GM08714 (cell line): ENCODE measurements around the gene RRP1B.

ENCODE experiments used
- H3K4me3 ChIP-seq: fragments of 200-500 bp; sonication (Bioruptor generic); 2 replicates; pipeline ENCODE4 v1.5.1; 2014; ENCODE audit warnings: mild to moderate bottlenecking, low read length, inconsistent platforms
- ZNF274 ChIP-seq: IDR thresholded peaks from 2 replicates; pipeline ENCODE4 v1.6.1; 2012; ENCODE audit warnings: mild to moderate bottlenecking, low read depth, low read length

The RRP1B gene

GRCh38 chr21:43681650-43682049 lies 22.3 kb downstream of the RRP1B start:
- no peak for TF ChIP-seq ZNF274
- no peak overlapping the region for H3K4me3 ChIP-seq

GRCh38 chr21:43684424-43684823 lies 25.1 kb downstream of the RRP1B start:
- no peak for TF ChIP-seq ZNF274
- H3K4me3 ChIP-seq, result no peak overlapping the region

GRCh38 chr21:43686811-43687565 lies 27.6 kb downstream of the RRP1B start:
- TF ChIP-seq ZNF274, result no peak
- no peak overlapping the region for H3K4me3 ChIP-seq

- no peak overlapping the region for H3K4me3 ChIP-seq
- no peak for TF ChIP-seq ZNF274
Measured at GRCh38 chr21:43687566-43688399, 28.4 kb downstream of the RRP1B start.

- no peak for TF ChIP-seq ZNF274
- H3K4me3 ChIP-seq, result no peak overlapping the region
Measured at GRCh38 chr21:43688906-43689305, 29.5 kb downstream of the RRP1B start.

GRCh38 chr21:43689556-43690337 lies 30.4 kb downstream of the RRP1B start:
- TF ChIP-seq ZNF274, result no peak

GRCh38 chr21:43690346-43690745 lies 31.0 kb downstream of the RRP1B start:
- no peak for TF ChIP-seq ZNF274
- H3K4me3 ChIP-seq, result no peak overlapping the region

More at GRCh38 chr21:43689556-43690337, 30.4 kb downstream of the RRP1B start:
- H3K4me3 ChIP-seq, result no peak overlapping the region

- no peak overlapping the region for H3K4me3 ChIP-seq
- TF ChIP-seq ZNF274, result no peak
Measured at GRCh38 chr21:43691086-43691795, 31.9 kb downstream of the RRP1B start.

GRCh38 chr21:43691801-43692200 lies 32.4 kb downstream of the RRP1B start:
- TF ChIP-seq ZNF274, result no peak
- no peak overlapping the region for H3K4me3 ChIP-seq

GRCh38 chr21:43692949-43693348 lies 33.6 kb downstream of the RRP1B start:
- no peak for TF ChIP-seq ZNF274
- no peak overlapping the region for H3K4me3 ChIP-seq

GRCh38 chr21:43693981-43694380 lies 34.6 kb downstream of the RRP1B start:
- no peak overlapping the region for H3K4me3 ChIP-seq
- TF ChIP-seq ZNF274, result no peak

GRCh38 chr21:43694437-43695079 lies 35.2 kb downstream of the RRP1B start:
- TF ChIP-seq ZNF274, result no peak
- no peak overlapping the region for H3K4me3 ChIP-seq

GRCh38 chr21:43696214-43696613 lies 36.9 kb downstream of the RRP1B start:
- no peak for TF ChIP-seq ZNF274

More at GRCh38 chr21:43696214-43696613, 36.9 kb downstream of the RRP1B start:
- H3K4me3 ChIP-seq, result no peak overlapping the region
